Caco-2 (cell line): ENCODE data around the gene GPC6. TPM values are rescaled to one million over a fixed set of nuclear protein-coding genes. Genes with fewer than 3 reads are reported as not detected.

Experiments used
- BruUV-seq: library from RNA; stranded (reverse); fragments of 400-500 nt; replicated peaks from 2 replicates; lab custom pipeline; 2021; lab: Mats Ljungman, UMichigan
- CTCF ChIA-PET: fragments of 300-600 bp; sonication (Branson Sonifier 250); formaldehyde crosslinking; loops from one replicate; lab custom pipeline; 2022; ENCODE audit warnings: antibody characterized with exemption; lab: Charles Lee
- POLR2A ChIA-PET: fragments of 300-600 bp; sonication (Branson Sonifier 250); formaldehyde crosslinking; loops from one replicate; lab custom pipeline; 2022; ENCODE audit warnings: antibody characterized with exemption; lab: Charles Lee
- DNase-seq, 2 experiments: peaks; one replicate each; pipeline versions ENCODE4 v3.0.0 to v3.0.0-alpha.2; 2020 to 2022
- H3K27me3 ChIP-seq: replicated peaks from 2 replicates; pipeline ENCODE4 v1.6.0; 2011; ENCODE audit warnings: low read length; ENCODE audit not compliant: control insufficient read depth, insufficient read depth
- H3K36me3 ChIP-seq: 2 replicates; pipeline ENCODE4 v1.5.1; 2011; ENCODE audit warnings: low read length; ENCODE audit not compliant: control insufficient read depth, insufficient read depth
- H3K4me1 ChIP-seq: fragments of 250-450 bp; sonication (Bioruptor Pico); 2 replicates; pipeline ENCODE4 v1.5.1; 2020; ENCODE audit warnings: mild to moderate bottlenecking
- H3K4me3 ChIP-seq: 2 replicates; pipeline ENCODE4 v1.5.1; 2011; ENCODE audit warnings: low read depth, mild to moderate bottlenecking, control low read depth, low read length
- H3K9me3 ChIP-seq: fragments of 250-450 bp; sonication (Bioruptor Pico); 2 replicates; pipeline ENCODE4 v1.5.1; 2020; ENCODE audit warnings: mild to moderate bottlenecking, moderate library complexity
- H3K27ac Mint-ChIP-seq: one replicate; pipeline ENCODE4 v1.8.0; 2022; ENCODE audit warnings: mixed read lengths; ENCODE audit not compliant: unreplicated experiment
- H3K27me3 Mint-ChIP-seq: one replicate; pipeline ENCODE4 v1.8.0; 2022; ENCODE audit warnings: mixed read lengths; ENCODE audit not compliant: insufficient read depth, unreplicated experiment
- H3K36me3 Mint-ChIP-seq: one replicate; pipeline ENCODE4 v1.8.0; 2022; ENCODE audit warnings: mild to moderate bottlenecking, mixed read lengths; ENCODE audit not compliant: insufficient read depth, unreplicated experiment
- H3K4me1 Mint-ChIP-seq: one replicate; pipeline ENCODE4 v1.8.0; 2022; ENCODE audit warnings: low read depth, mixed read lengths; ENCODE audit not compliant: unreplicated experiment
- H3K4me3 Mint-ChIP-seq: one replicate; pipeline ENCODE4 v1.8.0; 2022; ENCODE audit warnings: mild to moderate bottlenecking, moderate library complexity, mixed read lengths; ENCODE audit not compliant: unreplicated experiment
- H3K9me3 Mint-ChIP-seq: one replicate; pipeline ENCODE4 v1.8.0; 2022; ENCODE audit warnings: mixed read lengths; ENCODE audit not compliant: unreplicated experiment
- intact Hi-C: fragments of 100-400 bp; cut with micrococcal nuclease; formaldehyde crosslinking; loops from one replicate; pipeline ENCODE4 v1.10.0; 2022; ENCODE audit not compliant: unreplicated experiment
- total RNA-seq: library from RNA; stranded (reverse); gene quantifications from 2 replicates; pipeline ENCODE4 v1.2.3, GENCODE V29; 2022
- TF ChIP-seq, protein P1 (sequence below), 2 experiments: fragments of 200-600 bp in 1 of 2; IDR thresholded peaks; 1 replicate in 1 of 2; 2 replicates in 1 of 2; pipeline versions ENCODE4 v1.5.1 to v1.8.0; 2011 to 2022; ENCODE audit warnings: antibody characterized with exemption in 1 of 2, control low read depth in 1 of 2, inconsistent platforms in 1 of 2, low read depth in 1 of 2, low read length in 1 of 2, mild to moderate bottlenecking in 1 of 2, moderate library complexity in 1 of 2; ENCODE audit not compliant: insufficient read depth in 1 of 2, severe bottlenecking in 1 of 2, unreplicated experiment in 1 of 2

The GPC6 gene
- total RNA-seq, 1 experiment from 2014 or later = 0.16 TPM

DNA sequence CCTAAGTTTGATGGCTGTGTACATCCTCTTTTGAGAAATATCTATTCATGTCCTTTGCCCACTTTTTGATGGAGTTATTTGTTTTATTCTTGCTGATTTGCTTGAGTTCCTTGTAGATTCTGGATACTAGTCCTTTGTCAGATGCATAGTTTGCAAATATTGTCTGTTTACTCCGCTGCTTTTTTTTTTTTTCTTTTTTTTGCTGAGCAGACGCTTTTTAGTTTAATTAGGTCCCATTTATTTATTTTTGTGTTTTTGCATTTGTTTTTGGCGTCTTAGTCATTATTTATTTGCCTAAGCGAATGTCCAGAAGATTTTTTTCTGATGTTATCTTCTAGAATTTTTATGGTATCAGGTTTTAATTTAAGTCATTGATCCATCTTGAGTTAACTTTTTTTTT lies 114.9 kb downstream of the GPC6 start:
- POLR2A ChIA-PET = no interaction called here
- no TSS peak for BruUV-seq
- no peaks in the 10 kb centered on the region for H3K4me1 Mint-ChIP-seq
- Histone ChIP-seq H3K36me3 (no peaks in the 10 kb centered on the region), H3K4me1 (no peaks in the 10 kb centered on the region), H3K9me3 (no peaks in the 10 kb centered on the region), H3K4me3 (no peak overlapping the region), H3K27me3 (no peaks in the 10 kb centered on the region)
- H3K27me3 Mint-ChIP-seq = no peaks in the 10 kb centered on the region
- peaks cover 10% of the 10 kb centered on the region for H3K9me3 Mint-ChIP-seq
- DNase-seq = no peak
- intact Hi-C loops = no loop called here
- TF ChIP-seq, protein P1, sequence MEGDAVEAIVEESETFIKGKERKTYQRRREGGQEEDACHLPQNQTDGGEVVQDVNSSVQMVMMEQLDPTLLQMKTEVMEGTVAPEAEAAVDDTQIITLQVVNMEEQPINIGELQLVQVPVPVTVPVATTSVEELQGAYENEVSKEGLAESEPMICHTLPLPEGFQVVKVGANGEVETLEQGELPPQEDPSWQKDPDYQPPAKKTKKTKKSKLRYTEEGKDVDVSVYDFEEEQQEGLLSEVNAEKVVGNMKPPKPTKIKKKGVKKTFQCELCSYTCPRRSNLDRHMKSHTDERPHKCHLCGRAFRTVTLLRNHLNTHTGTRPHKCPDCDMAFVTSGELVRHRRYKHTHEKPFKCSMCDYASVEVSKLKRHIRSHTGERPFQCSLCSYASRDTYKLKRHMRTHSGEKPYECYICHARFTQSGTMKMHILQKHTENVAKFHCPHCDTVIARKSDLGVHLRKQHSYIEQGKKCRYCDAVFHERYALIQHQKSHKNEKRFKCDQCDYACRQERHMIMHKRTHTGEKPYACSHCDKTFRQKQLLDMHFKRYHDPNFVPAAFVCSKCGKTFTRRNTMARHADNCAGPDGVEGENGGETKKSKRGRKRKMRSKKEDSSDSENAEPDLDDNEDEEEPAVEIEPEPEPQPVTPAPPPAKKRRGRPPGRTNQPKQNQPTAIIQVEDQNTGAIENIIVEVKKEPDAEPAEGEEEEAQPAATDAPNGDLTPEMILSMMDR (IDR thresholded peaks at IDR 0.05; ENCODE audit: insufficient read depth in 1 of 2, low read depth in 1 of 2, low read length in 1 of 2, severe bottlenecking in 1 of 2, unreplicated experiment in 1 of 2) = no peak
- no peaks in the 10 kb centered on the region for H3K36me3 Mint-ChIP-seq
- no peak overlapping the region for H3K4me3 Mint-ChIP-seq
- no peak overlapping the region for H3K27ac Mint-ChIP-seq
- CTCF ChIA-PET = no interaction called here

DNA sequence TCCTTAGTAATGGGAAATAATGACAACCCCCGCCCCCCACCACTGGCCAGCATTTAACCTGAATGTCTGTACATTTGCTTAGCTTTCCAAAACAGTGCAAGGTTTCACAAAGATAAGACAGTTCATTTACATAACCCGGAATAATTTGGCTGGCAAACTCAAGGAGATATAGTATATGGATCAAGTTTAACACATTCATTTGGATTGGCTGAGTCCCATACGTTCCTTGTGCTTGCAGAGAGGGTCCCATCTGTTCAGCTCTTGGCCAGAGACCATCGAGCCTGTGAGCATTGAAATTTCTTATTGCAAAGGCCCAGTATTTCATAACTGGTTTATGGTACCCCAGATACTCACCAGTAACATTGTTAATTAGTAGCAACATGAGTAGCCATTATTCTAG lies 116.5 kb downstream of the GPC6 start:
- no peak overlapping the region for H3K27ac Mint-ChIP-seq
- Histone ChIP-seq H3K27me3 (no peaks in the 10 kb centered on the region), H3K36me3 (no peaks in the 10 kb centered on the region), H3K4me1 (no peaks in the 10 kb centered on the region), H3K4me3 (no peak overlapping the region), H3K9me3 (no peaks in the 10 kb centered on the region)
- no peaks in the 10 kb centered on the region for H3K4me1 Mint-ChIP-seq
- ChIA-PET POLR2A (no interaction called here), CTCF (no interaction called here)
- peaks cover 10% of the 10 kb centered on the region for H3K9me3 Mint-ChIP-seq
- H3K4me3 Mint-ChIP-seq = no peak overlapping the region
- no TSS peak for BruUV-seq
- no peaks in the 10 kb centered on the region for H3K36me3 Mint-ChIP-seq
- no peak for DNase-seq
- intact Hi-C loops = no loop called here
- no peaks in the 10 kb centered on the region for H3K27me3 Mint-ChIP-seq
- TF ChIP-seq, protein P1 (IDR thresholded peaks at IDR 0.05; ENCODE audit: insufficient read depth in 1 of 2, low read depth in 1 of 2, low read length in 1 of 2, severe bottlenecking in 1 of 2, unreplicated experiment in 1 of 2) = no peak

DNA sequence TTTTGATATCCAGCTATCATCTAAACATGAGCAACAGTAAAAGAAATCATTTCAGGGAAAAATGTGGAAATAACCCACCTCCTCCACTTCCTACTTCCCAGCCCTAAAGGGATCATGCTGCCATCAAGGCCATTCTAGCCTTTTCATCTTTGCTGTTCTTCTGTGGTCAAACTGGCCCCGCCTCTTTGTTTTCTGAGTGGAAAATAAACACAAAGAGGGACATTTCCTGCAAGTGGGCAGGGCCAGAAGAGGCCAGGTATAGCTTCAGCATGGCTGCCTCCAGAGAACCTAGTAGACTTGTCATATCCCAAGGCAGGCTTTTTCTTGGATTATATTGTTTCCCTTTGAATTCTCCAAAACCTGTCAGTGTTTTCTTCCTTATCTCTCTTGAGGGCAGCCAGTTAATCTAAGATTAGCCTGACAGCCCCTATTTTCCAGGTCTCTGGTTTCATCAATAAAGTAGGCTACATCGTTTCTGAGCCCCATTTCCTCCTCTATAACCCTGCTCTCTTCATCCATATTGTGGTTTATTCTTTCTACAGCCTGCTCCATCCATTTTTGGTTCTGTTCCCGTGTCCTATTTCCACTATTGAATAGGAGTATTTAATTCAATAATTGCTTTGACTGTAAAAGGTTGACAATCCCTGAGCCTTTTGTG lies 117.6 kb downstream of the GPC6 start:
- DNase-seq = no peak
- BruUV-seq = no TSS peak
- Mint-ChIP-seq H3K36me3 (no peaks in the 10 kb centered on the region), H3K27ac (no peak overlapping the region), H3K27me3 (no peaks in the 10 kb centered on the region), H3K4me3 (no peak overlapping the region), H3K4me1 (no peaks in the 10 kb centered on the region), H3K9me3 (peaks cover 10% of the 10 kb centered on the region)
- Histone ChIP-seq H3K36me3 (no peaks in the 10 kb centered on the region), H3K4me1 (no peaks in the 10 kb centered on the region), H3K9me3 (no peaks in the 10 kb centered on the region), H3K27me3 (no peaks in the 10 kb centered on the region), H3K4me3 (no peak overlapping the region)
- intact Hi-C loops = no loop called here
- TF ChIP-seq, protein P1 (IDR thresholded peaks at IDR 0.05; ENCODE audit: insufficient read depth in 1 of 2, low read depth in 1 of 2, low read length in 1 of 2, severe bottlenecking in 1 of 2, unreplicated experiment in 1 of 2) = no peak
- ChIA-PET POLR2A (no interaction called here), CTCF (no interaction called here)
